GM12878 (cell line): ENCODE measurements around the gene ILF2. TPM values are rescaled to one million over a fixed set of nuclear protein-coding genes. Genes with fewer than 3 reads are reported as not detected.

Experiments
- ATAC-seq: fragments of 200-7000 bp; cut with Tn5 transposase; 3 replicates; pipeline ENCODE4 v1.9.1; 2020; ENCODE audit warnings: mild to moderate bottlenecking, moderate library complexity
- BruUV-seq: library from RNA; stranded (reverse); fragments of 400-500 nt; replicated peaks from 2 replicates; lab custom pipeline; 2021; lab: Mats Ljungman, UMichigan
- CTCF ChIA-PET: fragments of 300-600 bp; sonication (Branson Sonifier 250); formaldehyde crosslinking; extraction: SDS; loops from one replicate; lab custom pipeline; 2021; ENCODE audit warnings: inconsistent platforms; lab: Yijun Ruan, JAX
- POLR2A ChIA-PET: fragments of 350-600 bp; formaldehyde crosslinking; extraction: SDS; loops from one replicate; lab custom pipeline; 2021; ENCODE audit warnings: inconsistent platforms; lab: Charles Lee
- RAD21 ChIA-PET: fragments of 300-600 bp; sonication (Branson Sonifier 250); formaldehyde crosslinking; loops from one replicate; lab custom pipeline; 2023; ENCODE audit warnings: antibody characterized with exemption; ENCODE audit not compliant: unreplicated experiment; lab: Charles Lee
- SMC1A ChIA-PET: fragments of 300-600 bp; sonication (Branson Sonifier 250); formaldehyde crosslinking; loops from one replicate; lab custom pipeline; 2023; ENCODE audit not compliant: unreplicated experiment, uncharacterized antibody; lab: Charles Lee
- DNase-seq: peaks from one replicate; pipeline ENCODE4 v3.0.0-alpha.2; 2011; ENCODE audit warnings: low read depth, low spot score
- FAIRE-seq: peaks from 3 replicates; lab custom pipeline; 2011; peaks lifted over from hg19 to GRCh38; lab: Jason Lieb, UNC
- H2AFZ ChIP-seq: 2 replicates; pipeline ENCODE4 v1.6.0; 2011; ENCODE audit warnings: low read depth, low read length, control low read depth; ENCODE audit not compliant: control insufficient read depth
- H3K27ac ChIP-seq: 2 replicates; pipeline ENCODE4 v1.5.1; 2011; ENCODE audit warnings: control low read depth; ENCODE audit not compliant: control insufficient read depth, insufficient read depth
- H3K27me3 ChIP-seq, 2 experiments: replicated peaks in 1 of 2; 2 replicates each; pipeline versions ENCODE4 v1.6.0 to v1.6.1; 2011; ENCODE audit warnings: low read length in 1 of 2; ENCODE audit not compliant: control insufficient read depth in 2 of 2, insufficient read depth in 2 of 2
- H3K36me3 ChIP-seq, 2 experiments: 2 replicates each; pipeline ENCODE4 v1.5.1; 2011; ENCODE audit warnings: low read length in 1 of 2; ENCODE audit not compliant: control insufficient read depth in 2 of 2, insufficient read depth in 2 of 2
- H3K4me1 ChIP-seq: 2 replicates; pipeline ENCODE4 v1.6.1; 2011; ENCODE audit warnings: mild to moderate bottlenecking, low read length, moderate library complexity, mixed read lengths; ENCODE audit not compliant: control insufficient read depth, insufficient read depth
- H3K4me2 ChIP-seq: 2 replicates; pipeline ENCODE4 v1.6.0; 2011; ENCODE audit warnings: control low read depth; ENCODE audit not compliant: control insufficient read depth, insufficient read depth
- H3K4me3 ChIP-seq: fragments of 200-600 bp; sonication (generic); 2 replicates; pipeline ENCODE4 v1.5.1; 2016
- H3K79me2 ChIP-seq: 2 replicates; pipeline ENCODE4 v1.6.0; 2011; ENCODE audit warnings: low read length; ENCODE audit not compliant: control insufficient read depth, insufficient read depth
- H3K9ac ChIP-seq: 2 replicates; pipeline ENCODE4 v1.8.0; 2011; ENCODE audit warnings: low read length, control low read depth, mixed read lengths; ENCODE audit not compliant: control insufficient read depth, insufficient read depth
- H3K9me3 ChIP-seq: replicated peaks from 3 replicates; pipeline ENCODE4 v1.5.1; 2011; ENCODE audit warnings: mild to moderate bottlenecking, low read length; ENCODE audit not compliant: control insufficient read depth, insufficient read depth
- H4K20me1 ChIP-seq: 2 replicates; pipeline ENCODE4 v1.6.0; 2011; ENCODE audit not compliant: control insufficient read depth, insufficient read depth
- BACH1 ChIP-seq: fragments of 450-650 bp; IDR thresholded peaks from 2 replicates; pipeline ENCODE4 v1.6.1; 2017; ENCODE audit warnings: mild to moderate bottlenecking, borderline replicate concordance
- BCL11A ChIP-seq: IDR thresholded peaks from 2 replicates; pipeline ENCODE4 v1.6.1; 2011; ENCODE audit warnings: low read depth, low read length
- CHD1 ChIP-seq: IDR thresholded peaks from 2 replicates; pipeline ENCODE4 v1.6.1; 2012; ENCODE audit warnings: low read depth, low read length, improper control_type of control experiment
- FOXK2 ChIP-seq: fragments of 450-650 bp; IDR thresholded peaks from 2 replicates; pipeline ENCODE4 v1.6.1; 2017; ENCODE audit warnings: mild to moderate bottlenecking, moderate library complexity
- JUNB ChIP-seq: IDR thresholded peaks from 2 replicates; pipeline ENCODE4 v1.6.1; 2016; ENCODE audit warnings: antibody characterized with exemption, mild to moderate bottlenecking
- NFIC ChIP-seq: IDR thresholded peaks from 2 replicates; pipeline ENCODE4 v1.6.1; 2012; ENCODE audit warnings: low read depth, mild to moderate bottlenecking, inconsistent platforms, low read length, moderate library complexity
- NFYA ChIP-seq: IDR thresholded peaks from 2 replicates; pipeline ENCODE4 v1.6.1; 2011; ENCODE audit warnings: low read depth, mild to moderate bottlenecking, low read length, improper control_type of control experiment, borderline replicate concordance
- RELA ChIP-seq: fragments of 450-650 bp; IDR thresholded peaks from 2 replicates; pipeline ENCODE4 v1.8.0; 2014; ENCODE audit warnings: borderline replicate concordance; ENCODE audit not compliant: partially characterized antibody
- SIN3A ChIP-seq: IDR thresholded peaks from 2 replicates; pipeline ENCODE4 v1.6.1; 2012; ENCODE audit warnings: low read depth, low read length, improper control_type of control experiment
- SKIL ChIP-seq: fragments of 450-650 bp; IDR thresholded peaks from 2 replicates; pipeline ENCODE4 v1.6.1; 2017; ENCODE audit warnings: mild to moderate bottlenecking, low read depth, inconsistent platforms; ENCODE audit not compliant: poor library complexity, severe bottlenecking
- SMARCA5 ChIP-seq: fragments of 450-650 bp; IDR thresholded peaks from 2 replicates; pipeline ENCODE4 v1.6.1; 2017; ENCODE audit warnings: mild to moderate bottlenecking
- TARDBP ChIP-seq: IDR thresholded peaks from 2 replicates; pipeline ENCODE4 v1.6.1; 2016; ENCODE audit warnings: borderline replicate concordance
- TCF12 ChIP-seq: IDR thresholded peaks from 2 replicates; pipeline ENCODE4 v1.6.1; 2011; ENCODE audit warnings: low read depth, mild to moderate bottlenecking, low read length
- YBX1 ChIP-seq: fragments of 450-650 bp; IDR thresholded peaks from 2 replicates; pipeline ENCODE4 v1.6.1; 2016; ENCODE audit warnings: antibody characterized with exemption
- WGBS: methylation state at CpG from one replicate; pipeline ENCODE4 v1.1.6; 2016; ENCODE audit warnings: low lambda C conversion rate; ENCODE audit not compliant: insufficient replicate concordance, insufficient coverage; ENCODE audit errors: missing lambda C conversion rate; 5-methylcytosine and 5-hydroxymethylcytosine counted together
- in situ Hi-C: fragments of 300-500 bp; cut with MboI; formaldehyde crosslinking; loops from 9 replicates; pipeline ENCODE4 v1.14.3; 2018; ENCODE audit warnings: mixed read lengths
- intact Hi-C: fragments of 100-400 bp; cut with micrococcal nuclease; formaldehyde crosslinking; loops from one replicate; pipeline ENCODE4 v1.14.2; 2022; ENCODE audit not compliant: unreplicated experiment
- polyA plus RNA-seq, 11 experiments: library from polyadenylated mRNA; depleted of rRNA in 4 of 11; unstranded in 6 of 11; stranded (reverse) in 5 of 11; fragments of >200 nt; fragmentation: Nextera tagmentation in 4 of 11; fragmentation: Illumina TruSeq in 1 of 11; extraction: Ambion mirVana in 4 of 11; extraction: Trizol in 1 of 11; gene quantifications; 1 replicate in 1 of 11; 2 replicates in 10 of 11; pipeline versions ENCODE4 v1.2.1 to v1.2.3, GENCODE V29; 2011 to 2016; ENCODE audit warnings: inconsistent platforms in 2 of 11, missing spikeins in 2 of 11, low read depth in 1 of 11
- total RNA-seq, 4 experiments: library from RNA; depleted of rRNA in 3 of 4; stranded (reverse); fragments of >200 nt in 3 of 4; fragmentation: Illumina TruSeq in 1 of 4; extraction: Trizol in 1 of 4; gene quantifications; 2 replicates each; pipeline versions ENCODE4 v1.2.1 to v1.2.3, GENCODE V29; 2013 to 2021
- TF ChIP-seq, protein P1 (sequence below): fragments of 150-350 bp; IDR thresholded peaks from 2 replicates; pipeline ENCODE4 v1.6.1; 2014; ENCODE audit warnings: mild to moderate bottlenecking, low read depth, low read length

Gene ILF2
- total and polyA plus RNA-seq, 10 of the 15 experiments (the other 5 are each of a cell fraction or from before 2014, with no cell fraction given), result 261 to 520 (median 449) TPM

- TF ChIP-seq TCF12, result no peak
- TF ChIP-seq, all 136 proteins: peak for 0
Observed at GRCh38 chr1:153631047-153632022, 39.5 kb downstream of the ILF2 start (continued).

GRCh38 chr1:153630384-153630783, 40.4 kb downstream of the ILF2 start:
- Histone ChIP-seq H2AFZ (no peak overlapping the region), H3K4me3 (no peak overlapping the region), H3K9ac (no peak overlapping the region), H3K27ac (no peak overlapping the region), H3K4me2 (no peak overlapping the region), H3K4me1 (peaks cover 14% of the 10 kb centered on the region), H4K20me1 (no peaks in the 10 kb centered on the region), H3K9me3 (no peaks in the 10 kb centered on the region), H3K36me3 (0 out of 4 replicates have a peak, but pooled peaks cover 0 to under 1% of the 10 kb centered on the region in 2 experiments), H3K27me3 (no peaks in the 10 kb centered on the region), H3K79me2 (peaks cover 14% of the 10 kb centered on the region)
- no peak for DNase-seq
- intact Hi-C loops (no loop called here), in situ Hi-C loops (no loop called here)
- WGBS, result 80% methylated on average over 7 of the region's 7 CpGs
- ChIA-PET RAD21 (no interaction called here), CTCF (interaction anchor here (2.1 to 5.2 kb wide), 3 partner anchors 14 to 62 kb away, joined by 11 to 66 read pairs (median 12); partner anchors contain the start of genes S100A14 and S100A16), POLR2A (no interaction called here), SMC1A (no interaction called here)
- TF ChIP-seq SMARCA5 (no peak), NFIC (no peak), TARDBP (no peak), BACH1 (no peak), SIN3A (no peak), CHD1 (no peak), BCL11A (no peak), RELA (no peak), YBX1 (no peak), SKIL (no peak), JUNB (no peak), NFYA (no peak), FOXK2 (no peak)
- TF ChIP-seq, protein P1, sequence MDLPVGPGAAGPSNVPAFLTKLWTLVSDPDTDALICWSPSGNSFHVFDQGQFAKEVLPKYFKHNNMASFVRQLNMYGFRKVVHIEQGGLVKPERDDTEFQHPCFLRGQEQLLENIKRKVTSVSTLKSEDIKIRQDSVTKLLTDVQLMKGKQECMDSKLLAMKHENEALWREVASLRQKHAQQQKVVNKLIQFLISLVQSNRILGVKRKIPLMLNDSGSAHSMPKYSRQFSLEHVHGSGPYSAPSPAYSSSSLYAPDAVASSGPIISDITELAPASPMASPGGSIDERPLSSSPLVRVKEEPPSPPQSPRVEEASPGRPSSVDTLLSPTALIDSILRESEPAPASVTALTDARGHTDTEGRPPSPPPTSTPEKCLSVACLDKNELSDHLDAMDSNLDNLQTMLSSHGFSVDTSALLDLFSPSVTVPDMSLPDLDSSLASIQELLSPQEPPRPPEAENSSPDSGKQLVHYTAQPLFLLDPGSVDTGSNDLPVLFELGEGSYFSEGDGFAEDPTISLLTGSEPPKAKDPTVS, result no peak
- no TSS peak for BruUV-seq
- no peak for FAIRE-seq
- ATAC-seq, result no peak
